ENCODE data around the gene ADORA2B. TPM values are rescaled to one million over a fixed set of nuclear protein-coding genes. Genes with fewer than 3 reads are reported as not detected.
A peak's percentile ranks its signal among the peaks of the same experiment; 100 is the strongest.
"Not testable (repeated sequence)": the region's sequence is repeated elsewhere in the genome, so short reads cannot be mapped to it uniquely, and the experiment has no call there.

The ADORA2B gene
- total and polyA plus RNA-seq, 12 donors = 0.17 to 4.0 (median 2.0) TPM

DNA sequence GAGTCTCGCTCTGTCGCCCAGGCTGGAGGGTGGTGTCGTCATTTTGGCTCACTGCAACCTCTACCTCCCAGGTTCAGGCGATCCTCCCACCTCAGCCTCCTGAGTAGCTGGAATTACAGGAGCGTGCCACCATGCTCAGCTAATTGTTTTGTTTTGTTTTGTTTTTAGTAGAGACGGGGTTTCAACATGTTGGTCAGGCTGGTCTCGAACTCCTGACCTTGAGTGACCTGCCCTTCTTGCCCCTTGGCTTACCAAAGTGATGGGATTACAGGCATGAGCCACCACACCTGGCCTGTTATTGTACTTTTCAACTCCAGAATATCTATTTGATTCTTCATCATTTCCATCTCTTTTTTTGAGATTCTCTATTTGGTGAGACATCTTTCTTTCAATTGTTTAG, 9.0 kb upstream of the ADORA2B start:
- Histone ChIP-seq H3K27ac (no peak overlapping the region), H3K4me1 (replicated peaks in 1 of 2) (no peaks in the 10 kb centered on the region), H3K27me3 (no peaks in the 10 kb centered on the region), H3K9me3 (replicated peaks in 1 of 3) (no peaks in the 10 kb centered on the region), H3K4me3 (no peak overlapping the region), H3K36me3 (replicated peaks in 1 of 2) (no peaks in the 10 kb centered on the region)
- DNase-seq = no peak
- TF ChIP-seq POLR2A (IDR thresholded peaks at IDR 0.05) (no peak), CTCF (IDR thresholded peaks at IDR 0.05) (no peak)
- WGBS, 4 donors = 92 to 97% (median 96%) methylated on average over 7 of the region's 7 CpGs
- intact Hi-C loops (cut with DNase I) = no loop called here

DNA sequence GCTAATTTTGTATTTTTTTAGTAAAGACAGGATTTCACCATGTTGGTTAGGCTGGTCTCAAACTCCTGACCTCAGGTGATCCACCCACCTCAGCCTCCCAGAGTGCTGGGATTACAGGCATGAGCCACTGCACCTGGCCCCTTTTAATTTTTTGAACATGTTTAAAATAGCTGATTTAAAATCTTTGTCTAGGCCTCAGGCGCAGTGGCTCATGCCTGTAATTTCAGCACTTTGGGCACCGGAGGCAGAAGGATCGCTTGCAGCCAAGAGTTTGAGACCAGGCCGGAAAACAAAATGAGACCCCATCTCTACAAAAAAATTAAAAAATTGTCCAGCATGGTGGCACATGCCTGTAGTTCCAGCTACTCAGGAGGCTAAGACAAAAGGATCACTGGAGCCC, 8.4 kb upstream of the ADORA2B start:
- intact Hi-C loops (cut with DNase I); H3K27me3 ChIP-seq; H3K4me1 ChIP-seq (replicated peaks in 1 of 2); H3K36me3 ChIP-seq (replicated peaks in 1 of 2); H3K27ac ChIP-seq; H3K9me3 ChIP-seq (replicated peaks in 1 of 3); H3K4me3 ChIP-seq; DNase-seq: not testable (repeated sequence)
- WGBS, 4 donors = 97 to 100% (median 98%) methylated on average over 4 of the region's 4 CpGs

GRCh38 chr17:15941781-15942180, 3.1 kb upstream of the ADORA2B start:
- peaks cover 11 to 22% of the 10 kb centered on the region in 2 donors for H3K4me1 ChIP-seq (replicated peaks in 1 of 2)
- DNase-seq = no peak
- H3K27ac ChIP-seq = no peak overlapping the region
- intact Hi-C loops (cut with DNase I) = loop anchor here in 1 of 2 donors (10.0 kb wide), 1 partner anchor 53 kb away; the partner anchor contains the start of genes TTC19 and ZSWIM7
- no peaks in the 10 kb centered on the region for H3K27me3 ChIP-seq
- no peaks in the 10 kb centered on the region for H3K9me3 ChIP-seq (replicated peaks in 1 of 3)
- no peaks in the 10 kb centered on the region for H3K36me3 ChIP-seq (replicated peaks in 1 of 2)
- 77 to 87% (median 81%) methylated on average over 7 of the region's 7 CpGs for WGBS, 4 donors
- TF ChIP-seq POLR2A (IDR thresholded peaks at IDR 0.05) = no peak
- no peak for TF ChIP-seq CTCF (IDR thresholded peaks at IDR 0.05)
- H3K4me3 ChIP-seq = no peak overlapping the region

DNA sequence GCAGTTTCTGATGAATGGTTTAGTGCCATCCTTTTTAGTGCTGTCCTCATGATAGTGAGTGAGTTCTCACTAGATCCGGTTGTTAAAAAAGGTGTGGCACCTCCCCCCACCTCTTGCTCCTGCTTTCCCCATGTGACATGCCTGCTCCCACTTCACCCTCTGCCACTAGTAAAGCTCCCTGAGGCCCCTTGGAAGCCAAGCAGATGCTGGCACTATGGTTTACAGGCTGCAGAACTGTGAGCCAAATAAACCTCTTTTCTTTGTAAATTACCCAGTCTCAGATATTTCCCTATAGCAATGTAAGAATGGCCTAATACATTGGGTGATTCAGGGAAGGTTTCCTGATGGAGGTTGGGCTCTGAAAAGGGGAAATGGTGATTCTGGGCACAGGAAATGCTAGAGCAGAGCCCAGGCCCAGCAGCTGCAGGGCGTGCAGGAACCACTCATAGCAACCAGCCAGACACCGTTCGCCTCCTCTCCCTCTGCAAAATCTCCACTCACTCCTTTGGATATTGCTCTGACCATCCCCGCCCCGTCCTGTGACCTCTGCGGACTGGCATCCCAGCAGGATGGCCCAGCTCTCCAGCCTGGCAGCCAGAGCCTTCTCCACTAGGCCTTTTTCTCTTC, 2.6 kb upstream of the ADORA2B start:
- Histone ChIP-seq H3K9me3 (replicated peaks in 1 of 3) (no peaks in the 10 kb centered on the region), H3K27ac (no peak overlapping the region), H3K4me3 (no peak overlapping the region), H3K4me1 (replicated peaks in 1 of 2) (peaks cover 11 to 22% of the 10 kb centered on the region in 2 donors), H3K36me3 (replicated peaks in 1 of 2) (no peaks in the 10 kb centered on the region), H3K27me3 (no peaks in the 10 kb centered on the region)
- TF ChIP-seq CTCF (IDR thresholded peaks at IDR 0.05) = no peak
- no peak for TF ChIP-seq POLR2A (IDR thresholded peaks at IDR 0.05)
- intact Hi-C loops (cut with DNase I) = loop anchor here in 1 of 2 donors (10.0 kb wide), 1 partner anchor 52 kb away; the partner anchor contains the start of genes TTC19 and ZSWIM7
- 82 to 93% (median 91%) methylated on average over 7 of the region's 7 CpGs for WGBS, 4 donors
- DNase-seq = peak in 1 of 7 donors; percentile 21

Measured in adrenal gland (tissue), 12 donors.